Measurements from ENCODE around the gene HAUS5.

DNA sequence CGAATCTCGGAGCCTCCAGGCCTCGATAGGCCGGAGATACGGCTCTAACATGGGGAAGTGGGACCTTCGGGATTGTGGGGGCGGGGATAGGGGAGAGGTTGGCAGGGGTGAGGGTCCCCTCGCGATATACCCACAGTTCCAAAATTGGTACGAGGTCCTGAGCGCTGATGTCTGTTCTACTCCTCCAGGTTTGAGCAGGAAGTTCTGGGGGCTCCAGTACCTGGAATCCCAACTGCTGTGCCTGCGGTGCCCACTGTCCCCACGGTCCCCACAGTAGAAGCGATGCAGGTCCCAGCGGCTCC, 16.7 kb downstream of the HAUS5 start:
- no peak for TF ChIP-seq POLR2A (IDR thresholded peaks at IDR 0.05)
- TF ChIP-seq, protein P1, sequence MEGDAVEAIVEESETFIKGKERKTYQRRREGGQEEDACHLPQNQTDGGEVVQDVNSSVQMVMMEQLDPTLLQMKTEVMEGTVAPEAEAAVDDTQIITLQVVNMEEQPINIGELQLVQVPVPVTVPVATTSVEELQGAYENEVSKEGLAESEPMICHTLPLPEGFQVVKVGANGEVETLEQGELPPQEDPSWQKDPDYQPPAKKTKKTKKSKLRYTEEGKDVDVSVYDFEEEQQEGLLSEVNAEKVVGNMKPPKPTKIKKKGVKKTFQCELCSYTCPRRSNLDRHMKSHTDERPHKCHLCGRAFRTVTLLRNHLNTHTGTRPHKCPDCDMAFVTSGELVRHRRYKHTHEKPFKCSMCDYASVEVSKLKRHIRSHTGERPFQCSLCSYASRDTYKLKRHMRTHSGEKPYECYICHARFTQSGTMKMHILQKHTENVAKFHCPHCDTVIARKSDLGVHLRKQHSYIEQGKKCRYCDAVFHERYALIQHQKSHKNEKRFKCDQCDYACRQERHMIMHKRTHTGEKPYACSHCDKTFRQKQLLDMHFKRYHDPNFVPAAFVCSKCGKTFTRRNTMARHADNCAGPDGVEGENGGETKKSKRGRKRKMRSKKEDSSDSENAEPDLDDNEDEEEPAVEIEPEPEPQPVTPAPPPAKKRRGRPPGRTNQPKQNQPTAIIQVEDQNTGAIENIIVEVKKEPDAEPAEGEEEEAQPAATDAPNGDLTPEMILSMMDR (IDR thresholded peaks at IDR 0.05): no peak

Data from body of pancreas (tissue), 4 donors.